K562 (cell line): Measurements from ENCODE around the gene PEDS1. TPM values are rescaled to one million over a fixed set of nuclear protein-coding genes. Genes with fewer than 3 reads are reported as not detected.

Experiments
- ATAC-seq: fragments of 200-7000 bp; cut with Tn5 transposase; 3 replicates; pipeline ENCODE4 v1.9.1; 2020; ENCODE audit warnings: moderate library complexity
- BruUV-seq: library from RNA; stranded (reverse); fragments of 400-500 nt; replicated peaks from 2 replicates; lab custom pipeline; 2021; lab: Mats Ljungman, UMichigan
- CTCF ChIA-PET: fragments of 300-600 bp; formaldehyde crosslinking; extraction: SDS; loops from one replicate; lab custom pipeline; 2021; ENCODE audit warnings: low intra/inter-chr PET ratio; lab: Yijun Ruan, JAX
- POLR2A ChIA-PET: fragments of 300-600, 350-650 bp; sonication (Branson Sonifier 250); formaldehyde crosslinking; extraction: SDS; loops from one replicate; lab custom pipeline; 2021; ENCODE audit warnings: antibody characterized with exemption, inconsistent platforms; lab: Yijun Ruan, JAX
- DNase-seq, 4 experiments: peaks; one replicate each; pipeline versions ENCODE4 v3.0.0 to v3.0.0-alpha.2; 2011 to 2018; ENCODE audit warnings: low spot score in 3 of 4, mixed read lengths in 3 of 4; ENCODE audit errors: extremely low read depth in 1 of 4
- FAIRE-seq: peaks from 2 replicates; lab custom pipeline; 2011; peaks lifted over from hg19 to GRCh38; lab: Jason Lieb, UNC
- H2AFZ ChIP-seq: 2 replicates; pipeline ENCODE4 v1.6.0; 2011; ENCODE audit warnings: low read depth, low read length, control low read depth, inconsistent platforms
- H3K27ac ChIP-seq: fragments of 200-600 bp; 3 replicates; pipeline ENCODE4 v1.8.0; 2011; ENCODE audit warnings: low read depth, mild to moderate bottlenecking, control low read depth, inconsistent platforms, low read length, moderate library complexity, mixed read lengths; ENCODE audit errors: extremely low read depth
- H3K27me3 ChIP-seq, 2 experiments: fragments of 300-600 bp in 1 of 2; 2 replicates in 1 of 2; 3 replicates in 1 of 2; pipeline versions ENCODE4 v1.6.0 to v1.8.0; 2011; ENCODE audit warnings: inconsistent platforms in 2 of 2, low read length in 2 of 2, mild to moderate bottlenecking in 1 of 2, mixed read lengths in 1 of 2, moderate library complexity in 1 of 2; ENCODE audit not compliant: control insufficient read depth in 2 of 2, insufficient read depth in 2 of 2
- H3K36me3 ChIP-seq: fragments of 300-600 bp; 3 replicates; pipeline ENCODE4 v1.8.0; 2011; ENCODE audit warnings: mild to moderate bottlenecking, low read length, inconsistent platforms; ENCODE audit not compliant: control insufficient read depth, insufficient read depth
- H3K4me1 ChIP-seq, 2 experiments: fragments of 200-600 bp in 1 of 2; replicated peaks in 1 of 2; 2 replicates in 1 of 2; 3 replicates in 1 of 2; pipeline versions ENCODE4 v1.5.1 to v1.8.0; 2011; ENCODE audit warnings: inconsistent platforms in 2 of 2, low read length in 2 of 2, mild to moderate bottlenecking in 1 of 2, mixed read lengths in 1 of 2, moderate library complexity in 1 of 2; ENCODE audit not compliant: control insufficient read depth in 2 of 2, insufficient read depth in 2 of 2
- H3K4me2 ChIP-seq: 2 replicates; pipeline ENCODE4 v1.6.1; 2011; ENCODE audit warnings: low read length, control low read depth, inconsistent platforms, mixed read lengths; ENCODE audit not compliant: insufficient read depth
- H3K4me3 ChIP-seq: fragments of 200-600 bp; sonication (generic), shearing (Covaris generic); 2 replicates; pipeline ENCODE4 v1.5.1; 2016; ENCODE audit warnings: control low read depth, inconsistent platforms
- H3K79me2 ChIP-seq: fragments of 200-600 bp; 3 replicates; pipeline ENCODE4 v1.8.0; 2011; ENCODE audit warnings: low read length, inconsistent platforms; ENCODE audit not compliant: control insufficient read depth, insufficient read depth
- H3K9ac ChIP-seq, 2 experiments: 2 replicates each; pipeline versions ENCODE4 v1.6.0 to v1.6.1; 2011; ENCODE audit warnings: low read depth in 2 of 2, low read length in 2 of 2, control low read depth in 1 of 2, inconsistent platforms in 1 of 2, mild to moderate bottlenecking in 1 of 2, mixed read lengths in 1 of 2; ENCODE audit not compliant: insufficient read depth in 1 of 2
- H3K9me1 ChIP-seq: one replicate; pipeline ENCODE4 v1.6.0; 2011; ENCODE audit warnings: inconsistent platforms, mild to moderate bottlenecking, low read length, moderate library complexity; ENCODE audit not compliant: control insufficient read depth, insufficient read depth
- H3K9me3 ChIP-seq: replicated peaks from 2 replicates; pipeline ENCODE4 v1.5.1; 2011; ENCODE audit warnings: low read depth, low read length, inconsistent platforms; ENCODE audit not compliant: control insufficient read depth, insufficient read depth
- H4K20me1 ChIP-seq: replicated peaks from 2 replicates; pipeline ENCODE4 v1.6.1; 2011; ENCODE audit warnings: low read length, inconsistent platforms, mixed read lengths; ENCODE audit not compliant: control insufficient read depth, insufficient read depth
- CXXC5 ChIP-seq: fragments of 250-450 bp; sonication (Bioruptor Pico); IDR thresholded peaks from 2 replicates; pipeline ENCODE4 v1.8.0; 2022; ENCODE audit warnings: inconsistent platforms, mild to moderate bottlenecking, moderate library complexity
- RBFOX2 ChIP-seq: fragments of 200-400 bp; formaldehyde crosslinking; IDR thresholded peaks from 2 replicates; pipeline ENCODE4 v1.6.1; 2017; ENCODE audit warnings: low read depth, mild to moderate bottlenecking, low read length, moderate library complexity
- WGBS: fragments of 100-300 bp; shearing (Covaris generic); methylation state at CpG from one replicate; pipeline ENCODE4 v1.1.6; 2016; ENCODE audit warnings: low coverage, mixed read lengths; ENCODE audit not compliant: insufficient coverage; ENCODE audit errors: missing lambda C conversion rate; 5-methylcytosine and 5-hydroxymethylcytosine counted together
- in situ Hi-C: fragments of 300-500 bp; cut with MboI; formaldehyde crosslinking; loops from 4 replicates; pipeline ENCODE4 v1.15.0; 2018; ENCODE audit warnings: inconsistent platforms, mixed read lengths
- intact Hi-C: fragments of 100-400 bp; cut with micrococcal nuclease; formaldehyde crosslinking; loops from 2 replicates; pipeline ENCODE4 v1.14.2; 2022
- polyA plus RNA-seq, 8 experiments: library from polyadenylated mRNA; depleted of rRNA in 4 of 8; stranded (reverse) in 5 of 8; unstranded in 3 of 8; fragments of >200 nt; fragmentation: Nextera tagmentation in 2 of 8; fragmentation: Illumina TruSeq in 1 of 8; extraction: Ambion mirVana in 2 of 8; extraction: Trizol in 1 of 8; gene quantifications; 2 replicates each; pipeline versions ENCODE4 v1.2.1 to v1.2.3, GENCODE V29; 2011 to 2014; ENCODE audit warnings: inconsistent platforms in 1 of 8, missing spikeins in 1 of 8
- total RNA-seq, 7 experiments: library from RNA; depleted of rRNA in 6 of 7; stranded (reverse); fragments of >200 nt in 6 of 7; fragmentation: Illumina TruSeq in 2 of 7; extraction: Trizol in 2 of 7; gene quantifications; 2 replicates each; pipeline versions ENCODE4 v1.2.1 to v1.2.3, GENCODE V29; 2011 to 2021; ENCODE audit warnings: low replicate concordance in 1 of 7

PEDS1 gene
- total and polyA plus RNA-seq, 9 of the 15 experiments (the other 6 are each of a cell fraction or from before 2014, with no cell fraction given): 2.9 to 38.5 (median 24.2) TPM

DNA sequence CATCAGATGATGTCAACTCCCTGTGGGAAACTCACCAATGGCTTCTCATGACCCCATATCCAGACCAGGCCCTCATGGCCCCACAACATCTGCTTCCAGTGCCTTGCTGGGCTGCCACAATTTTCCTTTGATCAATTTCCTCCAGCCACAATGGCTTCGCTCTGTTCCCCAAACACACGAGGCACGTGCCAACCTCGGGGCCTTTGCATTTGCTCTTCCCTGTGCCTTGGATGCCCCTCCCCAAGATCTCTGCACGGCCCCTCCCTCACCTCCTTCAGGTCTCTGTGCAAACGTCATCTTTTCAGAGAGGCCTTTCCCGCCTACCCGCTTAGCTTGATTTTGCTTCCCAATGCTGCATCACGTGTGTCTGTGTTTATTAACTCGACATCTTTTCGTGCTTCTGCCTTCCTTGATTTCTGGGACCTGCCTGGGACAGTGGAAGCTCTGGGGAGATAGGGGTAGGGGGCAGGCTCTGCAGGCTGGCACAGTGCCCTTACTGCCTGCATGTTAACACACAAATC lies 13.1 kb downstream of the PEDS1 start:
- Histone ChIP-seq H3K9me1 (no peaks in the 10 kb centered on the region), H3K4me2 (no peak overlapping the region), H3K27ac (no peak overlapping the region; the same call in 2 of the 3 replicates), H3K9me3 (no peaks in the 10 kb centered on the region), H3K9ac (peak overlapping the region in 1 of 2 experiments; percentile 37; a peak in 2 of 4 replicates), H3K79me2 (peaks cover 38% of the 10 kb centered on the region), H4K20me1 (peaks cover 7% of the 10 kb centered on the region; the same call in 1 of the 2 replicates), H3K36me3 (peaks cover 63% of the 10 kb centered on the region), H3K27me3 (no peaks in the 10 kb centered on the region), H2AFZ (no peak overlapping the region), H3K4me3 (no peak overlapping the region), H3K4me1 (peaks cover 4 to 21% of the 10 kb centered on the region in 2 experiments; a peak in 4 of 5 replicates)
- TF ChIP-seq CXXC5 (CRISPR knock-in tag): no peak
- 0 out of 2 replicates have a peak, but pooled peaks have one; percentile 17 for TF ChIP-seq RBFOX2
- 87% methylated on average over 11 of the region's 11 CpGs for WGBS
- BruUV-seq: TSS peak; percentile 11
- DNase-seq (no peak), FAIRE-seq (no peak), ATAC-seq (no peak)
- POLR2A ChIA-PET: interaction anchor here (0.6 to 3.1 kb wide), 2 partner anchors 8 to 144 kb away, joined by 4 to 16 read pairs; no protein-coding TSS in a partner anchor
- intact Hi-C loops (no loop called here), in situ Hi-C loops (no loop called here)
- CTCF ChIA-PET: no interaction called here
